HUES64 (cell line): Measurements from ENCODE around the gene TPR.

Experiments
- H3K27ac ChIP-seq: 2 replicates; pipeline ENCODE4 v1.7.0; 2013; ENCODE audit warnings: low read depth, low read length, inconsistent platforms
- H3K27me3 ChIP-seq: 2 replicates; pipeline ENCODE4 v1.6.1; 2013; ENCODE audit warnings: mild to moderate bottlenecking, low read length; ENCODE audit not compliant: insufficient read depth
- H3K36me3 ChIP-seq: 2 replicates; pipeline ENCODE4 v1.6.1; 2013; ENCODE audit warnings: mild to moderate bottlenecking, low read length; ENCODE audit not compliant: insufficient read depth
- H3K4me1 ChIP-seq: 2 replicates; pipeline ENCODE4 v1.6.1; 2013; ENCODE audit warnings: mild to moderate bottlenecking, low read length, moderate library complexity; ENCODE audit not compliant: insufficient read depth
- H3K4me3 ChIP-seq: 2 replicates; pipeline ENCODE4 v1.5.1; 2013; ENCODE audit warnings: mild to moderate bottlenecking, low read length, moderate library complexity
- H3K9ac ChIP-seq: 2 replicates; pipeline ENCODE4 v1.6.1; 2013; ENCODE audit warnings: mild to moderate bottlenecking, low read depth, low read length
- H3K9me3 ChIP-seq: 2 replicates; pipeline ENCODE4 v1.6.1; 2013; ENCODE audit warnings: low read depth, low read length; ENCODE audit not compliant: insufficient read depth
- WGBS: fragments of 150-250, 120-280 bp; methylation state at CpG from one replicate; pipeline ENCODE4 v1.1.7; 2013; ENCODE audit warnings: missing lambda C conversion rate; 5-methylcytosine and 5-hydroxymethylcytosine counted together

The TPR gene

GRCh38 chr1:186302381-186302920 lies 72.6 kb downstream of the TPR start:
- no peaks in the 10 kb centered on the region for H3K36me3 ChIP-seq
- H3K27me3 ChIP-seq = no peaks in the 10 kb centered on the region
- 90% methylated on average over 3 of the region's 3 CpGs for WGBS
- H3K27ac ChIP-seq = no peak overlapping the region
- no peaks in the 10 kb centered on the region for H3K4me1 ChIP-seq
- H3K9me3 ChIP-seq = no peaks in the 10 kb centered on the region
- H3K4me3 ChIP-seq = no peak overlapping the region
- H3K9ac ChIP-seq = no peak overlapping the region

- Histone ChIP-seq H3K27ac (no peak overlapping the region), H3K9ac (no peak overlapping the region), H3K9me3 (no peaks in the 10 kb centered on the region), H3K4me3 (no peak overlapping the region), H3K36me3 (no peaks in the 10 kb centered on the region), H3K27me3 (no peaks in the 10 kb centered on the region), H3K4me1 (no peaks in the 10 kb centered on the region)
- 93% methylated on average over 6 of the region's 7 CpGs for WGBS
These were observed 73.6 kb downstream of the TPR start for GRCh38 chr1:186301448-186301847.

- no peaks in the 10 kb centered on the region for H3K9me3 ChIP-seq
- H3K4me1 ChIP-seq = no peaks in the 10 kb centered on the region
- H3K4me3 ChIP-seq = no peak overlapping the region
- no peaks in the 10 kb centered on the region for H3K36me3 ChIP-seq
- no peak overlapping the region for H3K27ac ChIP-seq
- no peak overlapping the region for H3K9ac ChIP-seq
- no peaks in the 10 kb centered on the region for H3K27me3 ChIP-seq
- 95% methylated on average over 6 of the region's 6 CpGs for WGBS
These were observed 75.0 kb downstream of the TPR start for GRCh38 chr1:186300056-186300455.

GRCh38 chr1:186299570-186299969 lies 75.5 kb downstream of the TPR start:
- Histone ChIP-seq H3K4me1 (no peaks in the 10 kb centered on the region), H3K36me3 (no peaks in the 10 kb centered on the region), H3K9me3 (no peaks in the 10 kb centered on the region), H3K27me3 (no peaks in the 10 kb centered on the region), H3K4me3 (no peak overlapping the region), H3K27ac (no peak overlapping the region), H3K9ac (no peak overlapping the region)
- 98% methylated on average over 2 of the region's 2 CpGs for WGBS

GRCh38 chr1:186298851-186299250 lies 76.2 kb downstream of the TPR start:
- H3K27ac ChIP-seq = no peak overlapping the region
- WGBS = 100% methylated on average over 1 of the region's 1 CpG
- H3K36me3 ChIP-seq = no peaks in the 10 kb centered on the region
- no peaks in the 10 kb centered on the region for H3K9me3 ChIP-seq
- H3K4me1 ChIP-seq = no peaks in the 10 kb centered on the region
- H3K4me3 ChIP-seq = no peak overlapping the region
- no peaks in the 10 kb centered on the region for H3K27me3 ChIP-seq
- no peak overlapping the region for H3K9ac ChIP-seq

GRCh38 chr1:186297439-186298045 lies 77.5 kb downstream of the TPR start:
- Histone ChIP-seq H3K4me3 (no peak overlapping the region), H3K9me3 (no peaks in the 10 kb centered on the region)

GRCh38 chr1:186295980-186296379 lies 79.1 kb downstream of the TPR start, which contains the start of gene PRG4:
PRG4 (plus strand) TSS chr1:186296279.
- Histone ChIP-seq H3K36me3 (no peaks in the 10 kb centered on the region), H3K4me3 (no peak within 1 kb of the TSS), H3K27me3 (no peaks in the 10 kb centered on the region), H3K9ac (no peak within 1 kb of the TSS), H3K4me1 (no peaks in the 10 kb centered on the region), H3K9me3 (no peaks in the 10 kb centered on the region), H3K27ac (no peak within 1 kb of the TSS)
- WGBS = 89% methylated on average over 3 of the region's 3 CpGs

More at GRCh38 chr1:186297439-186298045, 77.5 kb downstream of the TPR start:
- H3K27me3 ChIP-seq = no peaks in the 10 kb centered on the region
- WGBS = 96% methylated on average over 3 of the region's 3 CpGs
- H3K9ac ChIP-seq = no peak overlapping the region
- no peaks in the 10 kb centered on the region for H3K36me3 ChIP-seq
- no peak overlapping the region for H3K27ac ChIP-seq
- H3K4me1 ChIP-seq = no peaks in the 10 kb centered on the region

GRCh38 chr1:186292875-186293274 lies 82.2 kb downstream of the TPR start:
- 92% methylated on average over 1 of the region's 1 CpG for WGBS
- H3K27me3 ChIP-seq = no peaks in the 10 kb centered on the region
- H3K36me3 ChIP-seq = no peaks in the 10 kb centered on the region
- H3K4me1 ChIP-seq = no peaks in the 10 kb centered on the region
- H3K27ac ChIP-seq = no peak overlapping the region
- H3K4me3 ChIP-seq = no peak overlapping the region
- no peak overlapping the region for H3K9ac ChIP-seq
- no peaks in the 10 kb centered on the region for H3K9me3 ChIP-seq

GRCh38 chr1:186291271-186291670 lies 83.8 kb downstream of the TPR start:
- no peak overlapping the region for H3K27ac ChIP-seq
- H3K27me3 ChIP-seq = no peaks in the 10 kb centered on the region
- no peaks in the 10 kb centered on the region for H3K4me1 ChIP-seq
- no peak overlapping the region for H3K9ac ChIP-seq
- H3K36me3 ChIP-seq = no peaks in the 10 kb centered on the region
- 83% methylated on average over 2 of the region's 2 CpGs for WGBS
- no peaks in the 10 kb centered on the region for H3K9me3 ChIP-seq
- no peak overlapping the region for H3K4me3 ChIP-seq

GRCh38 chr1:186289943-186290545 lies 85.0 kb downstream of the TPR start:
- H3K9me3 ChIP-seq = no peaks in the 10 kb centered on the region
- no peak overlapping the region for H3K9ac ChIP-seq
- no peaks in the 10 kb centered on the region for H3K27me3 ChIP-seq
- H3K27ac ChIP-seq = no peak overlapping the region
- no peaks in the 10 kb centered on the region for H3K36me3 ChIP-seq
- 94% methylated on average over 3 of the region's 4 CpGs for WGBS
- no peaks in the 10 kb centered on the region for H3K4me1 ChIP-seq
- H3K4me3 ChIP-seq = no peak overlapping the region

- no peaks in the 10 kb centered on the region for H3K9me3 ChIP-seq
- 94% methylated on average over 7 of the region's 7 CpGs for WGBS
- no peak overlapping the region for H3K9ac ChIP-seq
- no peaks in the 10 kb centered on the region for H3K36me3 ChIP-seq
- H3K27me3 ChIP-seq = no peaks in the 10 kb centered on the region
- no peak overlapping the region for H3K4me3 ChIP-seq
- H3K27ac ChIP-seq = no peak overlapping the region
- no peaks in the 10 kb centered on the region for H3K4me1 ChIP-seq
These were observed 88.3 kb downstream of the TPR start for GRCh38 chr1:186286615-186287315.
